Esophagus muscularis mucosa (tissue), 4 donors: ENCODE measurements around the gene PRSS38.

ENCODE experiments used
- EP300 ChIP-seq: sonication (generic); formaldehyde crosslinking; IDR thresholded peaks from one replicate; pipeline ENCODE4 v1.6.1; 2017; ENCODE audit warnings: antibody characterized with exemption
- POLR2A ChIP-seq: fragments of 450-650 bp; IDR thresholded peaks from one replicate; pipeline ENCODE4 v1.6.1; 2017; ENCODE audit warnings: antibody characterized with exemption, moderate library complexity, mild to moderate bottlenecking, low read depth
- TF ChIP-seq, protein P1 (sequence below), 3 experiments: fragments of 200-600 bp in 2 of 3; fragments of 450-650 bp in 1 of 3; sonication (generic) in 2 of 3; IDR thresholded peaks; one replicate each; pipeline ENCODE4 v1.5.1; 2017 to 2019; ENCODE audit warnings: antibody characterized with exemption in 3 of 3, mild to moderate bottlenecking in 2 of 3, moderate library complexity in 1 of 3

DNA sequence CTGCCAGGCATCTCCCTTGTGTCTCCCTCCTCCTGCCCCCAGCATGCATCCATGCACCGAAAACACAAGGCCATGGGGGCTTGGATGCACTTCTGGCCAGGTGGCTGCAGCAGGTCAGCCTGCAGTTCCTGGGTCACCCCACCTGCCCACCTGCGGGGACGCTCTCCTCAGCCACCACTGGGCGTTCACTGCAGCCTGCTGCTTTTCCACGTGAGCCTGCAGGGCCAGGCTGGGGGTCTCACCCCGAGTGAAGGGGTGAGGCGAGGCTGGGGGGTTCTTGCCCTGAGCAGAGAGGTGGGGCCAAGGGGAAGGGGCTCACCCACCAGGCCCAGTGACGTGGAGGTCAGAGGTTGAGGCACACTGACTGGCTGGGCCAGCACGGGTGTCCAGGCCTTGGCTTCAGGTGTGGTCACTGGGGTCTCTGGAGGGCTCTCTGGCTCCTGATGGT, 67.6 kb downstream of the PRSS38 start:
- no peak for TF ChIP-seq POLR2A
- TF ChIP-seq, protein P1, sequence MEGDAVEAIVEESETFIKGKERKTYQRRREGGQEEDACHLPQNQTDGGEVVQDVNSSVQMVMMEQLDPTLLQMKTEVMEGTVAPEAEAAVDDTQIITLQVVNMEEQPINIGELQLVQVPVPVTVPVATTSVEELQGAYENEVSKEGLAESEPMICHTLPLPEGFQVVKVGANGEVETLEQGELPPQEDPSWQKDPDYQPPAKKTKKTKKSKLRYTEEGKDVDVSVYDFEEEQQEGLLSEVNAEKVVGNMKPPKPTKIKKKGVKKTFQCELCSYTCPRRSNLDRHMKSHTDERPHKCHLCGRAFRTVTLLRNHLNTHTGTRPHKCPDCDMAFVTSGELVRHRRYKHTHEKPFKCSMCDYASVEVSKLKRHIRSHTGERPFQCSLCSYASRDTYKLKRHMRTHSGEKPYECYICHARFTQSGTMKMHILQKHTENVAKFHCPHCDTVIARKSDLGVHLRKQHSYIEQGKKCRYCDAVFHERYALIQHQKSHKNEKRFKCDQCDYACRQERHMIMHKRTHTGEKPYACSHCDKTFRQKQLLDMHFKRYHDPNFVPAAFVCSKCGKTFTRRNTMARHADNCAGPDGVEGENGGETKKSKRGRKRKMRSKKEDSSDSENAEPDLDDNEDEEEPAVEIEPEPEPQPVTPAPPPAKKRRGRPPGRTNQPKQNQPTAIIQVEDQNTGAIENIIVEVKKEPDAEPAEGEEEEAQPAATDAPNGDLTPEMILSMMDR (IDR thresholded peaks at IDR 0.05), result no peak
- no peak for TF ChIP-seq EP300
